CD4-positive, alpha-beta T cell (primary cell): ENCODE data around the gene GLCE. TPM values are rescaled to one million over a fixed set of nuclear protein-coding genes. Genes with fewer than 3 reads are reported as not detected.

Source experiments
- ATAC-seq: fragments of 200-7000 bp; cut with Tn5 transposase; one replicate; pipeline ENCODE4 v1.10.0; 2022; ENCODE audit warnings: mild to moderate bottlenecking; ENCODE audit not compliant: poor library complexity
- CTCF ChIA-PET: fragments of 350-600 bp; sonication (Branson Sonifier 250); formaldehyde crosslinking; loops from one replicate; lab custom pipeline; 2021; ENCODE audit warnings: antibody characterized with exemption, inconsistent platforms; lab: Charles Lee
- POLR2A ChIA-PET: fragments of 350-600 bp; sonication (Branson Sonifier 250); formaldehyde crosslinking; loops from one replicate; lab custom pipeline; 2021; ENCODE audit warnings: antibody characterized with exemption, inconsistent platforms; lab: Charles Lee
- DNase-seq, 14 experiments: peaks; one replicate each; pipeline ENCODE4 v3.0.0-alpha.2; 2013 to 2020; ENCODE audit warnings: mixed read lengths in 2 of 14
- H3K27ac ChIP-seq, 2 donors: one replicate each; pipeline versions ENCODE4 v1.5.1 to v1.7.0; 2013; ENCODE audit warnings: low read length in 2 of 2, low read depth in 1 of 2, mild to moderate bottlenecking in 1 of 2
- H3K27me3 ChIP-seq, 2 experiments: 1 replicate in 1 of 2; 2 replicates in 1 of 2; pipeline versions ENCODE4 v1.6.1 to v1.7.0; 2013; ENCODE audit warnings: low read length in 2 of 2, control low read depth in 1 of 2, mild to moderate bottlenecking in 1 of 2, moderate library complexity in 1 of 2; ENCODE audit not compliant: insufficient read depth in 2 of 2, control insufficient read depth in 1 of 2
- H3K36me3 ChIP-seq: one replicate; pipeline ENCODE4 v1.6.1; 2013; ENCODE audit warnings: low read length, control low read depth; ENCODE audit not compliant: insufficient read depth
- H3K4me1 ChIP-seq: one replicate; pipeline ENCODE4 v1.6.1; 2013; ENCODE audit warnings: low read length, control low read depth; ENCODE audit not compliant: insufficient read depth
- H3K4me3 ChIP-seq: one replicate; pipeline ENCODE4 v1.5.1; 2013; ENCODE audit warnings: mild to moderate bottlenecking, low read length, moderate library complexity
- H3K9me3 ChIP-seq, 2 experiments: 1 replicate in 1 of 2; 2 replicates in 1 of 2; pipeline versions ENCODE4 v1.6.1 to v1.7.0; 2013; ENCODE audit warnings: low read length in 2 of 2, mild to moderate bottlenecking in 2 of 2, control low read depth in 1 of 2, moderate library complexity in 1 of 2; ENCODE audit not compliant: control insufficient read depth in 1 of 2, insufficient read depth in 1 of 2
- H3K27ac Mint-ChIP-seq: one replicate; pipeline ENCODE4 v1.8.0; 2020; ENCODE audit warnings: mixed read lengths
- H3K27me3 Mint-ChIP-seq: one replicate; pipeline ENCODE4 v1.8.0; 2021; ENCODE audit warnings: mixed read lengths
- H3K36me3 Mint-ChIP-seq: one replicate; pipeline ENCODE4 v1.8.0; 2021; ENCODE audit warnings: low read depth, mixed read lengths
- H3K4me1 Mint-ChIP-seq: one replicate; pipeline ENCODE4 v1.8.0; 2021; ENCODE audit warnings: low read depth, mixed read lengths
- H3K4me3 Mint-ChIP-seq: one replicate; pipeline ENCODE4 v1.8.0; 2020; ENCODE audit warnings: mild to moderate bottlenecking, mixed read lengths
- H3K9me3 Mint-ChIP-seq: one replicate; pipeline ENCODE4 v1.8.0; 2020; ENCODE audit warnings: mixed read lengths
- CTCF ChIP-seq: fragments of 200-600 bp; IDR thresholded peaks from one replicate; pipeline ENCODE4 v1.8.0; 2022; ENCODE audit warnings: antibody characterized with exemption, mild to moderate bottlenecking
- intact Hi-C, 2 experiments: fragments of 100-400 bp; cut with DNase I in 1 of 2; cut with micrococcal nuclease in 1 of 2; formaldehyde crosslinking; loops; one replicate each; pipeline versions ENCODE4 v1.15.1 to v1.9.0; 2023 to 2025; cut with DNase I, micrococcal nuclease
- total RNA-seq, 174 experiments: library from RNA in 2 of 174; stranded (reverse) in 2 of 174; gene quantifications; one replicate each; pipeline ENCODE4 v1.2.3 and lab custom pipeline; 2021 to 2026

Gene GLCE
- total RNA-seq, 2 experiments from 2014 or later = 3.2 TPM

GRCh38 chr15:69305933-69306568, 145.6 kb downstream of the GLCE start:
- Histone ChIP-seq H3K9me3 (no peaks in the 10 kb centered on the region), H3K4me1 (no peaks in the 10 kb centered on the region), H3K27ac (no peak overlapping the region), H3K4me3 (no peak overlapping the region), H3K27me3 (peaks cover 13 to 19% of the 10 kb centered on the region in 2 experiments), H3K36me3 (no peaks in the 10 kb centered on the region)
- TF ChIP-seq CTCF = no peak
- no peaks in the 10 kb centered on the region for H3K36me3 Mint-ChIP-seq
- ChIA-PET CTCF (no interaction called here), POLR2A (interaction anchor here (0.6 kb wide), 1 partner anchor 370 kb away, joined by 3 read pairs; no protein-coding TSS in a partner anchor)
- intact Hi-C loops = no loop called here
- peaks cover 75% of the 10 kb centered on the region for H3K27me3 Mint-ChIP-seq
- no peak overlapping the region for H3K4me3 Mint-ChIP-seq
- DNase-seq (no peak), ATAC-seq (no peak)
- no peaks in the 10 kb centered on the region for H3K9me3 Mint-ChIP-seq
- H3K4me1 Mint-ChIP-seq = no peaks in the 10 kb centered on the region
- no peak overlapping the region for H3K27ac Mint-ChIP-seq

GRCh38 chr15:69307939-69308338, 147.5 kb downstream of the GLCE start:
- DNase-seq (no peak), ATAC-seq (no peak)
- Histone ChIP-seq H3K4me1 (no peaks in the 10 kb centered on the region), H3K4me3 (no peak overlapping the region), H3K27me3 (peaks cover 3 to 8% of the 10 kb centered on the region in 2 experiments), H3K27ac (no peak overlapping the region), H3K36me3 (no peaks in the 10 kb centered on the region), H3K9me3 (no peaks in the 10 kb centered on the region)
- H3K36me3 Mint-ChIP-seq = no peaks in the 10 kb centered on the region
- no peaks in the 10 kb centered on the region for H3K4me1 Mint-ChIP-seq
- TF ChIP-seq CTCF = no peak
- POLR2A ChIA-PET = no interaction called here
- H3K27ac Mint-ChIP-seq = no peak overlapping the region
- CTCF ChIA-PET = no interaction called here
- H3K9me3 Mint-ChIP-seq = no peaks in the 10 kb centered on the region
- H3K4me3 Mint-ChIP-seq = no peak overlapping the region
- intact Hi-C loops = no loop called here
- peaks cover 63% of the 10 kb centered on the region for H3K27me3 Mint-ChIP-seq

DNA sequence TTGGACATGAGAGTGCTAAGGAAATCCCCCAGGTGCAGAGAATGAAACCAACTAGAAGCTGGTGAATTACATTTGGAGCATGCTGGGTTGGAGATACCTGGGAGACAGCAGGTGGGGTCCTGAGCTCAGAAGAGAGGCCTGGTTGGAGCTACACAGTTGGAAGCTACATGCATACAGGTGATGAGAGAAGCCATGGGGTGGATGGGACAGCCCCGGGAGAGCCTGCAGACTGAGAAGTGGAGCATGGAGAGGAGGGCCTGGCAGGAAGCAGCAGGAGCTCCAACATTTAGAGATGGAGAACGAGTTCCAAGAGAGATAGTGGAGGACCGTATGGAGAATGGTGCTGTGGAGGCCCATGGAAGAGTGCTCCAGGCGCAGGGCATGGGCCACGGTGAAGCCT, 148.5 kb downstream of the GLCE start:
- intact Hi-C loops = no loop called here
- Mint-ChIP-seq H3K9me3 (no peaks in the 10 kb centered on the region), H3K27ac (no peak overlapping the region), H3K36me3 (no peaks in the 10 kb centered on the region), H3K4me3 (no peak overlapping the region), H3K27me3 (peaks cover 53% of the 10 kb centered on the region), H3K4me1 (no peaks in the 10 kb centered on the region)
- Histone ChIP-seq H3K27me3 (peaks cover 0 to 5% of the 10 kb centered on the region in 2 experiments), H3K36me3 (no peaks in the 10 kb centered on the region), H3K4me1 (no peaks in the 10 kb centered on the region), H3K27ac (no peak overlapping the region), H3K9me3 (no peaks in the 10 kb centered on the region), H3K4me3 (no peak overlapping the region)
- no peak for ATAC-seq
- POLR2A ChIA-PET = no interaction called here
- no peak for DNase-seq
- no peak for TF ChIP-seq CTCF
- CTCF ChIA-PET = no interaction called here
